A673 (cell line): ENCODE data around the gene SLC22A17. TPM values are rescaled to one million over a fixed set of nuclear protein-coding genes. Genes with fewer than 3 reads are reported as not detected.

Experiments used
- BruUV-seq: library from RNA; stranded (reverse); fragments of 400-500 nt; replicated peaks from 2 replicates; lab custom pipeline; 2021; lab: Mats Ljungman, UMichigan
- CTCF ChIA-PET: fragments of 300-600 bp; sonication (Branson Sonifier 250); formaldehyde crosslinking; loops from one replicate; lab custom pipeline; 2022; ENCODE audit warnings: antibody characterized with exemption; lab: Charles Lee
- POLR2A ChIA-PET: fragments of 300-600 bp; sonication (Branson Sonifier 250); formaldehyde crosslinking; loops from one replicate; lab custom pipeline; 2022; ENCODE audit warnings: antibody characterized with exemption; ENCODE audit not compliant: low non-redundant PET; lab: Charles Lee
- DNase-seq: peaks from one replicate; pipeline ENCODE4 v3.0.0-alpha.2; 2015; ENCODE audit warnings: low spot score
- H3K27ac ChIP-seq: fragments of 200-600 bp; sonication (generic); 2 replicates; pipeline ENCODE4 v1.5.1; 2016; ENCODE audit warnings: mixed run types, low read depth, mild to moderate bottlenecking, mixed read lengths, antibody characterized with exemption, low read length; ENCODE audit not compliant: poor library complexity, severe bottlenecking
- H3K27me3 ChIP-seq: fragments of 200-600 bp; sonication (generic); replicated peaks from 2 replicates; pipeline ENCODE4 v1.6.1; 2017; ENCODE audit warnings: mixed run types, low read depth, mild to moderate bottlenecking, mixed read lengths, antibody characterized with exemption, low read length; ENCODE audit not compliant: insufficient read depth, poor library complexity
- H3K36me3 ChIP-seq: fragments of 200-600 bp; sonication (generic); 2 replicates; pipeline ENCODE4 v1.6.1; 2016; ENCODE audit warnings: mixed run types, mild to moderate bottlenecking, mixed read lengths, antibody characterized with exemption, low read length; ENCODE audit not compliant: insufficient read depth, poor library complexity, severe bottlenecking
- H3K4me1 ChIP-seq: fragments of 200-600 bp; sonication (generic); 2 replicates; pipeline ENCODE4 v1.6.1; 2017; ENCODE audit warnings: mixed run types, mild to moderate bottlenecking, mixed read lengths, antibody characterized with exemption, low read length; ENCODE audit not compliant: insufficient read depth, poor library complexity, severe bottlenecking
- H3K4me3 ChIP-seq: fragments of 200-600 bp; sonication (generic); 2 replicates; pipeline ENCODE4 v1.5.1; 2016; ENCODE audit warnings: low read depth, mixed run types, mild to moderate bottlenecking, mixed read lengths, low read length; ENCODE audit not compliant: poor library complexity, severe bottlenecking
- H3K9me3 ChIP-seq: fragments of 200-600 bp; sonication (generic); 2 replicates; pipeline ENCODE4 v1.6.1; 2016; ENCODE audit warnings: mixed run types, low read depth, mild to moderate bottlenecking, mixed read lengths, antibody characterized with exemption, low read length; ENCODE audit not compliant: poor library complexity, severe bottlenecking
- CTCF ChIP-seq: fragments of 300-800, 200-600 bp; sonication (generic); conservative IDR thresholded peaks from 2 replicates; pipeline ENCODE4 v1.5.1; 2017; ENCODE audit warnings: low read depth, mild to moderate bottlenecking, antibody characterized with exemption, low read length, moderate library complexity, mixed read lengths
- EZH2 ChIP-seq: fragments of 200-600 bp; sonication (generic); IDR thresholded peaks from 2 replicates; pipeline ENCODE4 v1.6.1; 2017; ENCODE audit warnings: borderline replicate concordance, low read depth, mild to moderate bottlenecking, mixed read lengths, antibody characterized with exemption, low read length; ENCODE audit not compliant: poor library complexity, severe bottlenecking
- intact Hi-C: fragments of 100-400 bp; cut with micrococcal nuclease; formaldehyde crosslinking; loops from one replicate; pipeline ENCODE4 v1.10.0; 2022; ENCODE audit not compliant: unreplicated experiment
- total RNA-seq: library from RNA; stranded (reverse); gene quantifications from 2 replicates; pipeline ENCODE4 v1.2.3, GENCODE V29; 2021

Gene SLC22A17
- total RNA-seq, 1 experiment from 2014 or later = 23.0 TPM

GRCh38 chr14:23316300-23316699, 36.4 kb downstream of the SLC22A17 start:
- no peaks in the 10 kb centered on the region for H3K9me3 ChIP-seq
- DNase-seq = no peak
- ChIA-PET CTCF (interaction anchor here (0.7 kb wide), 1 partner anchor 1802 kb away, joined by 4 read pairs; no protein-coding TSS in a partner anchor), POLR2A (interaction anchor here (0.6 kb wide), 1 partner anchor 228 kb away, joined by 5 read pairs; no protein-coding TSS in a partner anchor)
- intact Hi-C loops = no loop called here
- H3K4me1 ChIP-seq = peaks cover 3% of the 10 kb centered on the region
- no peak overlapping the region for H3K4me3 ChIP-seq
- no peak overlapping the region for H3K27ac ChIP-seq
- BruUV-seq = no TSS peak
- TF ChIP-seq CTCF (no peak), EZH2 (no peak)
- peaks cover 7% of the 10 kb centered on the region for H3K36me3 ChIP-seq
- no peaks in the 10 kb centered on the region for H3K27me3 ChIP-seq

GRCh38 chr14:23310546-23310945, 42.1 kb downstream of the SLC22A17 start:
- no peak overlapping the region for H3K27ac ChIP-seq
- H3K36me3 ChIP-seq = peaks cover 6% of the 10 kb centered on the region
- H3K4me3 ChIP-seq = no peak overlapping the region
- TF ChIP-seq EZH2 (no peak), CTCF (no peak)
- no peak for DNase-seq
- CTCF ChIA-PET = no interaction called here
- H3K4me1 ChIP-seq = peaks cover 9% of the 10 kb centered on the region
- no TSS peak for BruUV-seq
- no peaks in the 10 kb centered on the region for H3K27me3 ChIP-seq
- no peaks in the 10 kb centered on the region for H3K9me3 ChIP-seq
- POLR2A ChIA-PET = no interaction called here
- intact Hi-C loops = no loop called here

GRCh38 chr14:23308721-23309445, 43.8 kb downstream of the SLC22A17 start:
- H3K4me3 ChIP-seq = no peak overlapping the region
- TF ChIP-seq EZH2 = no peak
- no peak for TF ChIP-seq CTCF
- H3K27me3 ChIP-seq = no peaks in the 10 kb centered on the region
- ChIA-PET CTCF (no interaction called here), POLR2A (no interaction called here)
- BruUV-seq = TSS peak; percentile 15
- no peaks in the 10 kb centered on the region for H3K9me3 ChIP-seq
- no peak for DNase-seq
- peaks cover 9% of the 10 kb centered on the region for H3K4me1 ChIP-seq
- H3K27ac ChIP-seq = peak overlapping the region; percentile 13
- intact Hi-C loops = no loop called here
- H3K36me3 ChIP-seq = peaks cover 6% of the 10 kb centered on the region
